ENCODE data around the gene CERS2. TPM values are rescaled to one million over a fixed set of nuclear protein-coding genes. Genes with fewer than 3 reads are reported as not detected.
"Not testable (repeated sequence)": the region's sequence is repeated elsewhere in the genome, so short reads cannot be mapped to it uniquely, and the experiment has no call there.

CERS2 gene
- polyA plus RNA-seq, 1 experiment: 217 TPM

DNA sequence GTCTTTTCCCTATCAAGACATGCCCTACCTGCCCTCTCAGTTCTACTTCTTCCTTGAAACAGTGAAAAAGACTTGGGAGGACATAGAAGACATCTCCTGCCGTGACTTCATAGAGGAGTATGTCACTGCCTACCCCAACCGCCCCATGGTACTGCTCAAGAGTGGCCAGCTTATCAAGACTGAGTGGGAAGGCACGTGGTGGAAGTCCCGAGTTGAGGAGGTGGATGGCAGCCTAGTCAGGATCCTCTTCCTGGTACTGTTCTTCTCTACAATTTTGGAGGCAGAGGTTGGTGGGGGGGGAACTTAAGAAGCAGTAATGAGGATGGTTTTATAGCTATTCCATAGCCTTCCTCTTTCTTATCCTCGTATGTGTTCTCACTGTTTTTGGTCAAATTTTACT, 29.8 kb downstream of the CERS2 start:
- TF ChIP-seq, protein P1, sequence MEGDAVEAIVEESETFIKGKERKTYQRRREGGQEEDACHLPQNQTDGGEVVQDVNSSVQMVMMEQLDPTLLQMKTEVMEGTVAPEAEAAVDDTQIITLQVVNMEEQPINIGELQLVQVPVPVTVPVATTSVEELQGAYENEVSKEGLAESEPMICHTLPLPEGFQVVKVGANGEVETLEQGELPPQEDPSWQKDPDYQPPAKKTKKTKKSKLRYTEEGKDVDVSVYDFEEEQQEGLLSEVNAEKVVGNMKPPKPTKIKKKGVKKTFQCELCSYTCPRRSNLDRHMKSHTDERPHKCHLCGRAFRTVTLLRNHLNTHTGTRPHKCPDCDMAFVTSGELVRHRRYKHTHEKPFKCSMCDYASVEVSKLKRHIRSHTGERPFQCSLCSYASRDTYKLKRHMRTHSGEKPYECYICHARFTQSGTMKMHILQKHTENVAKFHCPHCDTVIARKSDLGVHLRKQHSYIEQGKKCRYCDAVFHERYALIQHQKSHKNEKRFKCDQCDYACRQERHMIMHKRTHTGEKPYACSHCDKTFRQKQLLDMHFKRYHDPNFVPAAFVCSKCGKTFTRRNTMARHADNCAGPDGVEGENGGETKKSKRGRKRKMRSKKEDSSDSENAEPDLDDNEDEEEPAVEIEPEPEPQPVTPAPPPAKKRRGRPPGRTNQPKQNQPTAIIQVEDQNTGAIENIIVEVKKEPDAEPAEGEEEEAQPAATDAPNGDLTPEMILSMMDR (IDR thresholded peaks at IDR 0.05; ENCODE audit: low read depth, low read length): no peak
- DNase-seq (ENCODE audit: low read depth, low spot score): no peak
- no peak overlapping the region for H3K4me3 ChIP-seq (ENCODE audit: low read depth, low read length)
- H3K27me3 ChIP-seq (ENCODE audit: control insufficient read depth, insufficient read depth, low read length): no peaks in the 10 kb centered on the region
- no peaks in the 10 kb centered on the region for H3K9me3 ChIP-seq (ENCODE audit: control insufficient read depth, insufficient read depth, low read length)
- H3K27ac ChIP-seq (ENCODE audit: low read depth, low read length): no peak overlapping the region
- ChIA-PET CTCF (no interaction called here), POLR2A (no interaction called here)

DNA sequence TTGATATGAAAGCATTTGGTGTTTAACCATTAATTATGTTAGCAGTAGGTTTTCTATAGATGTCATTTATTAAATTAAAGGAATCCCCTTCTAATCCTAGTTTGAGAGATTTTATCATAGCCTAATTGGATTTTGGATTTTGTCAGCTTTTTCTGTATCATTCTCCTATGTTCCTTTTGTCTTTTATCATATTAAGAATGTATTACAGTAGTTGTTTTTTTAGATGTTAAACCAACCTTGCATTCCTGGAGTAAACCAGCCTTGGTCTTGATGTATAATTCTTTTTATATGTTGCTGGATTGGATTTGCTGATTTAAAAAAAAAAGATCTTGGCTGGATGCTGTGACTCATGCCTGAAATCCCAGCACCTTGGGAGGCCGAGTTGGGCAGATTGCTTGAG, 42.9 kb downstream of the CERS2 start:
- peaks cover 11% of the 10 kb centered on the region for H3K9me3 ChIP-seq (ENCODE audit: control insufficient read depth, insufficient read depth, low read length)
- no peaks in the 10 kb centered on the region for H3K27me3 ChIP-seq (ENCODE audit: control insufficient read depth, insufficient read depth, low read length)
- CTCF ChIA-PET: interaction anchor here (0.7 kb wide), 1 partner anchor 75 kb away, joined by 3 read pairs; no protein-coding TSS in a partner anchor
- DNase-seq (ENCODE audit: low read depth, low spot score): no peak
- POLR2A ChIA-PET: interaction anchor here (0.7 kb wide), 1 partner anchor 12 kb away, joined by 6 read pairs; no protein-coding TSS in a partner anchor
- TF ChIP-seq, protein P1 (IDR thresholded peaks at IDR 0.05; ENCODE audit: low read depth, low read length): no peak
- no peak overlapping the region for H3K4me3 ChIP-seq (ENCODE audit: low read depth, low read length)
- no peak overlapping the region for H3K27ac ChIP-seq (ENCODE audit: low read depth, low read length)

DNA sequence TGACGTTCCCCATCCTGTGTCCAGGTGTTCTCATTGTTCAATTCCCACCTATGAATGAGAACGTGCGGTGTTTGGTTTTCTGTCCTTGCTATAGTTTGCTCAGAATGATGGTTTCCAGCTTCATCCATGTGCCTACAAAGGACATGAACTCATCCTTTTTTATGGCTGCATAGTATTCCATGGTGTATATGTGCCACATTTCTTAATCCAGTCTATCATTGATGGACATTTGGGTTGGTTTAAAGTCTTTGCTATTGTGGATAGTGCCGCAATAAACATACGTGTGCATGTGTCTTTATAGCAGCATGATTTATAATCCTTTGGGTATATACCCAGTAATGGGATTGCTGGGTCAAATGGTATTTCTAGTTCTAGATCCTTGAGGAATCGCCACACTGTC, 45.9 kb downstream of the CERS2 start:
- CTCF ChIA-PET; H3K4me3 ChIP-seq (ENCODE audit: low read depth, low read length); DNase-seq (ENCODE audit: low read depth, low spot score); H3K27me3 ChIP-seq (ENCODE audit: control insufficient read depth, insufficient read depth, low read length); H3K27ac ChIP-seq (ENCODE audit: low read depth, low read length); POLR2A ChIA-PET: not testable (repeated sequence)
- peaks cover 18% of the 10 kb centered on the region for H3K9me3 ChIP-seq (ENCODE audit: control insufficient read depth, insufficient read depth, low read length)

DNA sequence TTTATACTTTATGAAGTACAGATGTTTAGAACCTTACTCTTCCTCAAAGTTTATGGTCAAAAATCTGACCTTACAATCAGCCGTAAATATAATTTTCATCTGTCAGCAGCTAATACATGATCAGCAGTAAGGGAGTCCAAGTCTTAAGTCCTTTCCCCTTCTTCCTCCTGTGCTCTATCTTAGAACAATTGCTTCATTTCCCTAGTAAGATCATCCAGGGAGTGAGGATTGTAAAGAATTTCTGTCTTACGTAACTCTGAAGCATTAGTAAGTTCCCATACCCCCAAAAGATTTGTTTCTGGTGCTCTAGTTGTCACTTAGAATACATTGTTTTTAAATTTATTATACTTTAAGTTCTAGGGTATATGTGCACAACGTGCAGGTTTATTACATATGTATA, 46.3 kb downstream of the CERS2 start:
- Histone ChIP-seq H3K27ac (ENCODE audit: low read depth, low read length) (no peak overlapping the region), H3K27me3 (ENCODE audit: control insufficient read depth, insufficient read depth, low read length) (no peaks in the 10 kb centered on the region), H3K4me3 (ENCODE audit: low read depth, low read length) (no peak overlapping the region), H3K9me3 (ENCODE audit: control insufficient read depth, insufficient read depth, low read length) (peaks cover 18% of the 10 kb centered on the region)
- POLR2A ChIA-PET: no interaction called here
- TF ChIP-seq, protein P1 (IDR thresholded peaks at IDR 0.05; ENCODE audit: low read depth, low read length): no peak
- CTCF ChIA-PET: no interaction called here
- DNase-seq (ENCODE audit: low read depth, low spot score): no peak

DNA sequence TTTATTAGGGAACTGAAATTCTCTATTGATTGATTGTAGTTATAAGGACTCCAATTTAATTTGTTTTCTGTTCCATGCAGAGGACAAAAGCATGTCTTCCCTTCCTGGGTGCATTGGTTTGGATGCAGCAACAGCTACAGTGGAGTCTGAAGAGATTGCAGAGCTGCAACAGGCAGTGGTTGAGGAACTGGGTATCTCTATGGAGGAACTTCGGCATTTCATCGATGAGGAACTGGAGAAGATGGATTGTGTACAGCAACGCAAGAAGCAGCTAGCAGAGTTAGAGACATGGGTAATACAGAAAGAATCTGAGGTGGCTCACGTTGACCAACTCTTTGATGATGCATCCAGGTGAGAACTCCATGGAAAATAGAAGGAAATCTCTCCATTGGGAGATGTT, 47.0 kb downstream of the CERS2 start:
- TF ChIP-seq, protein P1 (IDR thresholded peaks at IDR 0.05; ENCODE audit: low read depth, low read length): no peak
- Histone ChIP-seq H3K9me3 (ENCODE audit: control insufficient read depth, insufficient read depth, low read length) (peaks cover 18% of the 10 kb centered on the region), H3K27me3 (ENCODE audit: control insufficient read depth, insufficient read depth, low read length) (no peaks in the 10 kb centered on the region), H3K4me3 (ENCODE audit: low read depth, low read length) (no peak overlapping the region), H3K27ac (ENCODE audit: low read depth, low read length) (no peak overlapping the region)
- ChIA-PET POLR2A (no interaction called here), CTCF (no interaction called here)
- no peak for DNase-seq (ENCODE audit: low read depth, low spot score)

All from AG04450 (cell line).